Natural killer cell (primary cell): ENCODE measurements around the gene DKK1. TPM values are rescaled to one million over a fixed set of nuclear protein-coding genes. Genes with fewer than 3 reads are reported as not detected.

Experiments used
- ATAC-seq, 3 donors: fragments of 150-1000 bp in 2 of 3; fragments of 200-7000 bp in 1 of 3; cut with Tn5 transposase; 1 replicate in 1 of 3; 2 replicates in 2 of 3; pipeline ENCODE4 v1.10.0; 2021; ENCODE audit warnings: mild to moderate bottlenecking in 2 of 3, moderate library complexity in 2 of 3
- DNase-seq, 2 donors: peaks; one replicate each; pipeline versions ENCODE4 v3.0.0 to v3.0.0-alpha.2; 2013 to 2021; ENCODE audit warnings: mixed read lengths in 1 of 2
- H3K27ac ChIP-seq: one replicate; pipeline ENCODE4 v1.5.1; 2013; ENCODE audit warnings: mild to moderate bottlenecking, low read length
- H3K27me3 ChIP-seq: one replicate; pipeline ENCODE4 v1.6.1; 2013; ENCODE audit warnings: low read length; ENCODE audit not compliant: control insufficient read depth, insufficient read depth
- H3K36me3 ChIP-seq: one replicate; pipeline ENCODE4 v1.6.1; 2013; ENCODE audit warnings: low read length; ENCODE audit not compliant: control insufficient read depth, insufficient read depth
- H3K4me1 ChIP-seq: one replicate; pipeline ENCODE4 v1.6.1; 2013; ENCODE audit warnings: low read length; ENCODE audit not compliant: control insufficient read depth, insufficient read depth
- H3K4me3 ChIP-seq: one replicate; pipeline ENCODE4 v1.5.1; 2013; ENCODE audit warnings: low read length
- H3K9me3 ChIP-seq: one replicate; pipeline ENCODE4 v1.6.1; 2013; ENCODE audit warnings: low read length; ENCODE audit not compliant: control insufficient read depth, insufficient read depth
- H3K27ac Mint-ChIP-seq, 2 donors: one replicate each; pipeline ENCODE4 v1.8.0; 2022; ENCODE audit warnings: mild to moderate bottlenecking in 2 of 2, mixed read lengths in 2 of 2, moderate library complexity in 1 of 2
- H3K27me3 Mint-ChIP-seq, 2 donors: one replicate each; pipeline ENCODE4 v1.8.0; 2022; ENCODE audit warnings: low read depth in 2 of 2, mixed read lengths in 2 of 2
- H3K36me3 Mint-ChIP-seq: one replicate; pipeline ENCODE4 v1.8.0; 2022; ENCODE audit warnings: mixed read lengths
- H3K4me1 Mint-ChIP-seq, 2 donors: one replicate each; pipeline ENCODE4 v1.8.0; 2022; ENCODE audit warnings: mixed read lengths in 2 of 2
- H3K4me3 Mint-ChIP-seq: one replicate; pipeline ENCODE4 v1.8.0; 2022; ENCODE audit warnings: mild to moderate bottlenecking, moderate library complexity, mixed read lengths
- H3K9me3 Mint-ChIP-seq, 2 donors: one replicate each; pipeline ENCODE4 v1.8.0; 2022; ENCODE audit warnings: mixed read lengths in 2 of 2
- CTCF ChIP-seq: fragments of 200-600 bp; IDR thresholded peaks from one replicate; pipeline ENCODE4 v1.8.0; 2022; ENCODE audit warnings: antibody characterized with exemption
- WGBS: methylation state at CpG from one replicate; pipeline ENCODE4 v1.1.7; 2013; ENCODE audit warnings: missing lambda C conversion rate; ENCODE audit not compliant: insufficient coverage; 5-methylcytosine and 5-hydroxymethylcytosine counted together
- intact Hi-C: fragments of 100-400 bp; cut with micrococcal nuclease; formaldehyde crosslinking; loops from one replicate; pipeline ENCODE4 v1.14.2; 2022
- total RNA-seq, 4 donors: library from RNA; stranded (reverse); fragments of 120-200 nt in 1 of 4; gene quantifications; one replicate each; pipeline versions ENCODE4 v1.2.3 to v1.2.4, GENCODE V29; 2013 to 2022

DKK1 gene
- total RNA-seq, 3 donors from 2014 or later (not counting 1 experiment from before 2014, with no cell fraction given) = not detected

- H3K36me3 Mint-ChIP-seq = no peaks in the 10 kb centered on the region
- Histone ChIP-seq H3K4me3 (no peak overlapping the region), H3K27ac (no peak overlapping the region), H3K4me1 (no peaks in the 10 kb centered on the region), H3K9me3 (no peaks in the 10 kb centered on the region), H3K27me3 (no peaks in the 10 kb centered on the region), H3K36me3 (no peaks in the 10 kb centered on the region)
- WGBS = no CpG with 5 or more reads among the region's 3 CpGs
- no peak overlapping the region for H3K4me3 Mint-ChIP-seq
- DNase-seq = no peak
- intact Hi-C loops = no loop called here
- peaks cover 0 to 10% of the 10 kb centered on the region in 2 donors for H3K9me3 Mint-ChIP-seq
- no peak overlapping the region for H3K27ac Mint-ChIP-seq
- H3K27me3 Mint-ChIP-seq = no peaks in the 10 kb centered on the region
- no peak for TF ChIP-seq CTCF
- H3K4me1 Mint-ChIP-seq = no peaks in the 10 kb centered on the region
- no peak for ATAC-seq
Measured at GRCh38 chr10:52279546-52279945, 34.5 kb upstream of the DKK1 start.

DNA sequence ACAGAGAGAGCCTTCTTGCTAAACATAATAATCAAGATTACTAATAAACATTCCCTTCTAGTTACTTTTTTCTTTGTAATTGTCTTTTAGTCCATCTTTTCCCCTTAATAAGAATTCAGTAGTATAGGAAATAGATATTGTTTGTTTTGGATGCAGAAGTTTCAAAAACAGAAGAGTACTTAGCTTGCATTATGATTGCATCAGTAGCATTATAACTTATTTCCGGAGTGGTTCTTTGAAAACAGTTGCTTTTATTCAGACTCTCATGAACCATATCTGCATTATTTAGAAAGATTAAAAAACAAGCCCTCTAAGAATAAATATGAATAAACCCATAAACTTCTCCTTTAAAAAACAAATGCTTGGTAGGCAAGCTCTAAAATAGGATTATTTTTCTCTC, 34.0 kb upstream of the DKK1 start:
- no peaks in the 10 kb centered on the region for H3K27me3 Mint-ChIP-seq
- Histone ChIP-seq H3K27me3 (no peaks in the 10 kb centered on the region), H3K27ac (no peak overlapping the region), H3K4me1 (no peaks in the 10 kb centered on the region), H3K36me3 (no peaks in the 10 kb centered on the region), H3K4me3 (no peak overlapping the region), H3K9me3 (no peaks in the 10 kb centered on the region)
- WGBS = 100% methylated on average over 1 of the region's 1 CpG
- DNase-seq = no peak
- intact Hi-C loops = no loop called here
- H3K36me3 Mint-ChIP-seq = no peaks in the 10 kb centered on the region
- H3K9me3 Mint-ChIP-seq = peaks cover 0 to 8% of the 10 kb centered on the region in 2 donors
- no peak overlapping the region for H3K27ac Mint-ChIP-seq
- no peaks in the 10 kb centered on the region for H3K4me1 Mint-ChIP-seq
- H3K4me3 Mint-ChIP-seq = no peak overlapping the region
- ATAC-seq = no peak
- TF ChIP-seq CTCF = no peak

- Mint-ChIP-seq H3K4me3 (no peak overlapping the region), H3K4me1 (no peaks in the 10 kb centered on the region), H3K27me3 (no peaks in the 10 kb centered on the region), H3K27ac (no peak overlapping the region), H3K36me3 (no peaks in the 10 kb centered on the region), H3K9me3 (peaks cover 0 to 4% of the 10 kb centered on the region in 2 donors)
- TF ChIP-seq CTCF = no peak
- intact Hi-C loops = no loop called here
- no peaks in the 10 kb centered on the region for H3K27me3 ChIP-seq
- H3K27ac ChIP-seq = no peak overlapping the region
- H3K36me3 ChIP-seq = no peaks in the 10 kb centered on the region
- H3K4me1 ChIP-seq = no peaks in the 10 kb centered on the region
- DNase-seq (no peak), ATAC-seq (no peak)
- no peaks in the 10 kb centered on the region for H3K9me3 ChIP-seq
- H3K4me3 ChIP-seq = no peak overlapping the region
- WGBS = 91% methylated on average over 1 of the region's 2 CpGs
Measured at GRCh38 chr10:52283174-52283573, 30.9 kb upstream of the DKK1 start.

- intact Hi-C loops = no loop called here
- H3K27me3 Mint-ChIP-seq = no peaks in the 10 kb centered on the region
- H3K4me1 ChIP-seq = no peaks in the 10 kb centered on the region
- 69% methylated on average over 1 of the region's 2 CpGs for WGBS
- peaks cover 0 to 4% of the 10 kb centered on the region in 2 donors for H3K9me3 Mint-ChIP-seq
- H3K4me3 ChIP-seq = no peak overlapping the region
- H3K27me3 ChIP-seq = no peaks in the 10 kb centered on the region
- DNase-seq = no peak
- H3K4me1 Mint-ChIP-seq = no peaks in the 10 kb centered on the region
- H3K27ac Mint-ChIP-seq = no peak overlapping the region
- H3K36me3 Mint-ChIP-seq = no peaks in the 10 kb centered on the region
- H3K9me3 ChIP-seq = no peaks in the 10 kb centered on the region
- H3K27ac ChIP-seq = no peak overlapping the region
- TF ChIP-seq CTCF = no peak
- H3K4me3 Mint-ChIP-seq = no peak overlapping the region
- H3K36me3 ChIP-seq = no peaks in the 10 kb centered on the region
- ATAC-seq = no peak
Measured at GRCh38 chr10:52284416-52285013, 29.6 kb upstream of the DKK1 start.
